ENCODE measurements around the gene C19orf12.

C19orf12 gene

GRCh38 chr19:29697523-29698261 is 17.4 kb downstream of the C19orf12 start:
- no peak for DNase-seq (ENCODE audit: low read depth in 2 of 2)

GRCh38 chr19:29696565-29696846 is 18.6 kb downstream of the C19orf12 start:
- DNase-seq (ENCODE audit: low read depth in 2 of 2), result no peak

DNA sequence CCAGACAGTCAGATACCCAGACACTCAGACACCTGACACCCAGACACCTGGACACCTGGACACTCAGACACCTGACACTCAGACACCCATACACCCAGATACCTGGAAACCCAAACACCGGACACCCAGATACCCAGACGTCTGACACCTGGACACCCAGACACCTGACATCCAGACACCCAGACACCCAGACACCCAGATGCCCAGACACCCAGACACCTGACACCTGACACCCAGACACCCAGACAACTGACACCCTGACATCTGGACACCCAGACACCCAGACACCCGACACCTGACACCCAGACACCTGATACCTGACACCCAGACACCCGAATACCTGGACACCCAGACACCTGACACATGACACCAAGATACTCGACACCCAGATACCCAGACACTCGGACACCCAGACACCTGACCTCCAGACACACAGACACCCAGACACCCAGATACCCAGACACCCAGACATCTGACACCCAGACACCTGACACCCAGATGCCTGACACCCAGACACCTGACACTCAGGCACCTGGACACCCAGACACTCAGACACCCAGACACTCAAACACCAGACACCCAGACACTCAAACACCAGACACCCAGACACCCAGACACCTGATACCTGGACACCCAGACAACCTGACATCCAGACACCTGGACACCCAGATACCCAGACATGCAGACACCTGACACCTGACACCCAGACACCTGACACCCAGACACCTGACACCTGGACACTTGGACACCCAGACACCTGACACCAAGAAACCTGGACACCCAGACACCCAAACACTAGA is 19.1 kb downstream of the C19orf12 start:
- no peak for DNase-seq (ENCODE audit: low read depth in 2 of 2)

- peak; percentile 57 to 80 for DNase-seq (ENCODE audit: low read depth in 2 of 2)
Observed at GRCh38 chr19:29694669-29695627, 20.1 kb downstream of the C19orf12 start.

DNA sequence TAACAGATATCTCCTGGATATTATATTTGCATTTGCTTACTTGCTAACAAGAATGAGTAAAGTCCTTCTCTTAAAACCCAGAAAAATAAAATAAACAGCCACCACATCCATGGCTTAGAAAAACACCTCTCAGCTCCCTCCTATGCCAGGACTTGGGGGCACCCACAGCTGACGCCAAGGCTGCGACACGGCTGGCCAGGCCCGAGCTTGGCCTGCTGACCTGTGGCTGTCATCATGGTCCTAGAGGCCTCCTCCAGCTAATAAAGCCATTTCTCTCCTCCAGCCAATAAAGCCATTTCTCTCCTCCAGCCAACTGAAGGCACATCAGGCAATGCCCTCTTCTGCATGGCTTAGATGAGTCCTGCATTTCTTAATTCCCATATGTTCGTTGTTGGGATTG is 20.9 kb downstream of the C19orf12 start:
- DNase-seq (ENCODE audit: low read depth in 2 of 2), result no peak

DNA sequence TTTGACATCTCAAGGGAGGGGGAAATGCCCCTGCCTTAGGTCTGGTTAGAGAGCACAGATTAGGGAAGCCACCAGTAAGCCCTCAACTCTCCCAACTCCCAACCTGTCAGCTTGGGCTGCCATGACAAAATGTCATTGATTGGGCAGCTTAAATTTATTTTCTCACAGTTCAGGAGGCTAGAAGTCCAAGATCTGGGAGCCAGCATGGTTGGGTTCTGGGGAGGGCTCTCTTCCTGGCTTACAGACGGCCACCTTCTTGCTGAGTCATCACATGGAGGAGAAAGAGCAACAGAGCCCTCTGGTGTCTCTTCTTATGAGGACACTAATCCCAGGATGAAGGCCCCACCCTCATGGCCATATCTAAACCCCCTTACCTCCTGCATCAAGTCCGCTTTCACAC is 24.2 kb downstream of the C19orf12 start:
- peak in 1 of 2 experiments; percentile 51 for DNase-seq (ENCODE audit: low read depth in 2 of 2)

DNA sequence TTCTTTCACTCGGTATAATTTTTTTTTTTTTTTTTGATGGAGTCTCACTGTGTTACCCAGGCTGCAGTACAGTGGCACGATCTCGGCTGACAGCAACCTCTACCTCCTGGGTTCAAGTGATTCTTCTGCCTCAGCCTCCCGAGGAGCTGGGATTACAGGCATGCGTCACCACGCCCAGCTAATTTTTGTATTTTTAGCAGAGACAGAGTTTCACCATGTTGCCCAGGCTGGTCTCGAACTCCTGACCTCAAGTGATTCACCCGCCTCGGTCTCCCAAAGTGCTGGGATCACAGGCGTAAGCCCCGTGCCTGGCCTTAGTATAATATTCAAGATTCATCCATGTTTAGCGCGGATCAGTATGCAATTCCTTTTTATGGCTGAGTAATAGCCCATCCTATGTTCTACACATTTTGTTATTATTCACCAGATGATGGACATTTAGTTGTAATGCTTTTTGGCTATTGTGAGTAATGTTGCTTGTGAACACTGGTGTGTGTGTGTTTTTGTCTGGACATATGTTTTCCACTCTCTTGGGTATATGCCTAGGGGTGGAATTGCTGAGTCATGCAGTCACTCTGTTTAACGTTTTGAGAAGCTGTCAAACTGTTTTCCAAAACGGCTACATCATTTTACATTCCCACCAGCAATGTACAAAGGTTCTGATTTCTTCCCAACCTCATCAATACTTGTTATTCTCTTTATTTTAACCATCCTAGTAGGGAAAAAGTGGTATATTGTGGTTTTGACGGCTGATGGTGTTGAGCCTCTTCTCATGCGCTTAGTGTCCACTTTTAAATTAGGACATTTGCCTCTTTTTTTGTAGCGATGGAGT is 26.9 kb downstream of the C19orf12 start:
- no peak for DNase-seq (ENCODE audit: low read depth in 2 of 2)

DNA sequence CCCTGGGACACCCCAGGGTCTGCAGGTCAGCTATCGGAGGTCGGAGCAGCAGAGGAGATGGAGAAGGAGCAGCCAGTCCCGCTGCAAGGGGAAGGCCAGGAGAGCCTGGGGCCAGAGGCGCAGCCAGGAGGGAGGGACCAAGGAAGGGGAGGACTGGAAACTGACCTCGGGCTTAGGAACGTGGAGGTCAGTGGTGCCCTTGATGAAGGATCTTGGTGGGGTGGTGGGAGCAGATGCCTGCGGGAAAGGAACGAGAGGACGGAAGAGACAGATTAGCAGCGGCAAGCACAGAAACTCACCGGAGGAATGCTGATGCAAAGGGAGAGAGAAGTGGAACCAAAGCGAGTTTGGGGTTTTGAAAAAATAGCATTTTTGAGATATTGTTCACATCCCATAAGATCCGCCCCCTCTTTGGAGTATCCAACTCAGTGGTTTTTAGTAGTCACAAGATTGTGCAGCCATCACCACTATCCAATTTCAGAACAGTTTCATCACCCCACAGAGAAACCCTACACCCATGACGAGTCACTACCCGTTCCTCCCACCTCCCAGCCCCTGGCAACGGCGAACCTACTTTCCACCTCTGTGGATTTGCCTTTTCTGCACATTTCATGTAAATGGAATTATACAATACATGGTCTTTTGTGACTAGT is 27.7 kb downstream of the C19orf12 start:
- DNase-seq (ENCODE audit: low read depth in 2 of 2), result peak in 1 of 2 experiments; percentile 57

DNA sequence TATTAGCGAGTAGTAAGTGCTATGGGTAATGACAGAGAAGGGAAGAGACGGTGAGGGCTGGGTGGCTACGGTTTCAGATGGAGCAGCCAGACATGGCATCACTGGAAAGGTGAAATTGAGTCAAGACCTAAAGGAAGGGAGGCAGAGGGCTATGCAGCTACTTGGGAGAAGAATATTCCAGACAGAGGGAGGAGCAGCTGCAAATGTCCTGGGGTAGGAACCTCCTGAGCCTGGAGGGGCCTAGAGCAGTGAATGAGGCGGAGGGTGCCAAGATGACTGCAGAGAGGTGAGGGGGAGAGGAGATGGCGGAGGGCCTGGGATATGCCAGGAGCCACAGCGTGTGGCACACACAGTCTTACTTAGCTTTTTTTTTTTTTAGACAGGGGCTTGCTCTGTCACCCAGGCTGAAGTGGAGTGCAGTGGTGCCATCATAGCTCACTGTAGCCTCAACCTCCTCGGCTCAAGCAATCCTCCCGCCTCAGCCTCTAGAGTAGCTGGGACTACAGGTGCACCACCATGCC is 28.7 kb downstream of the C19orf12 start:
- DNase-seq (ENCODE audit: low read depth in 2 of 2), result no peak

DNA sequence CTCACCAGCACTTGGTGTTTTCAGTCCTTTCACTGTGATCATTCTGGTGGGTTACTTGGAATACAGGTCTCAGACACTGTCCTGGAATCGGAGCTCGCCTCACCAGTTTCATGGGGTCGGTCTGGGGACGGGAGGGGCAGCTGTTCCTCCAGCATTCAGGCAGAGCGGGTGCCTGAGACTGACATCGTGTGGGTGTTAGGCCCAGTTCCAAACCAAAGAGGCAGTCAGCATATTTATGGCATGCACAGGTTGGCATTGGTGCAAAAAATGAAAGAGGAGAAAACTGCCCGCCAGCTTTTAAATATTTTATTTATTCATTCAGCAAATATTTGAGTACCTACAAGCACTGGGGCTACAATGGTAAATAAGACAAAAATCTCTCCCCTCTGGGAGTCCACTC is 29.7 kb downstream of the C19orf12 start:
- no peak for DNase-seq (ENCODE audit: low read depth in 2 of 2)

DNA sequence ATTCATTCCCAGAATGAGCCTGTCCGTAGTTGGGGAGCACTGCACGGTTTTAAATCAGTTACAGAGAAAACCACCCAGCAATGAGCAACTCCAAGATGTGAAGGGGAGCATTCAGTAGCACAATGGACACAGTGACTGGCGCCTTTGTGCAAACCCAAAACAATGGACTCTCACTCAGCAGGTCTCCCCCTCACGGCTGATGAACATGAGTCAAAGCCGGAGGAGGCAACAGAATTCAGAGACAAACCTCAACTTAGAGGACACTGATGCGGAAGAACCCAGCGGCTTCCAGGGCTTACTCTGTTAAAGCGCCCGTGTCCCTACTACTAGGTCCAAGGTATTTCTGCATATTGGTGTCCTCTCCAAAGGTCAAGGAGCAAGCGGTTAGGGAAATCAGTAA is 32.1 kb downstream of the C19orf12 start:
- DNase-seq (ENCODE audit: low read depth in 2 of 2), result no peak

DNA sequence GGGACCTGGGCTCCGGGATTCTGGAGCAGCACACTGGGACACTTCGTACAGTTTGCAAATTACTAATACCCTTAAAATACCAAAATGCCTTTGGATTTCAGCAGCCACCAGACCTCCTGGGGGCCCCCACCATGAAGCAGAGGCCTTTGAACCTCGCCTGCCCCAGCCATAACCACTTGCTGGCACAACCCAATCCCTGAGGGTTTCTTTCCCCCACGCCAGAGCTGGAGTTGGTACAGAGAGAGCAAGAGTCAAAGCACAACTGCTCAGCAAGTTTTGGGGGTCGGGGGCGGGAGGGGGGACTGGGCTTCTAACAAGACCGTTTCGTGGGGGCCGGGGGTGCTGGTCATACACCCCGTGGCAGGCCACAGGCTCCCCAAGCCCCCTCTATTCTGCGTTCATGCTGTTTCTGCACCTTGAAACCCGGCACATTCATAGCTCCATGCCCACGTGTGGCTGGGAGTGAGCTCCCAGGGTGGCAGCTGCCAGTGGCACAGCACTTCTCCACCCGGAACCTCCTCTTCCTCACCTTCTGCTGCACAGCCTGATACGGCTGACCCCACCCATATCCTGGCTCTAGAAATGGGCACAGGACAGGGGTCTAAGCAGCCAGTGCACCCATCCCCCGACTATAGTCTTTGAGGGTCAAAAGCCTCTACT is 32.7 kb downstream of the C19orf12 start:
- no peak for DNase-seq (ENCODE audit: low read depth in 2 of 2)

DNA sequence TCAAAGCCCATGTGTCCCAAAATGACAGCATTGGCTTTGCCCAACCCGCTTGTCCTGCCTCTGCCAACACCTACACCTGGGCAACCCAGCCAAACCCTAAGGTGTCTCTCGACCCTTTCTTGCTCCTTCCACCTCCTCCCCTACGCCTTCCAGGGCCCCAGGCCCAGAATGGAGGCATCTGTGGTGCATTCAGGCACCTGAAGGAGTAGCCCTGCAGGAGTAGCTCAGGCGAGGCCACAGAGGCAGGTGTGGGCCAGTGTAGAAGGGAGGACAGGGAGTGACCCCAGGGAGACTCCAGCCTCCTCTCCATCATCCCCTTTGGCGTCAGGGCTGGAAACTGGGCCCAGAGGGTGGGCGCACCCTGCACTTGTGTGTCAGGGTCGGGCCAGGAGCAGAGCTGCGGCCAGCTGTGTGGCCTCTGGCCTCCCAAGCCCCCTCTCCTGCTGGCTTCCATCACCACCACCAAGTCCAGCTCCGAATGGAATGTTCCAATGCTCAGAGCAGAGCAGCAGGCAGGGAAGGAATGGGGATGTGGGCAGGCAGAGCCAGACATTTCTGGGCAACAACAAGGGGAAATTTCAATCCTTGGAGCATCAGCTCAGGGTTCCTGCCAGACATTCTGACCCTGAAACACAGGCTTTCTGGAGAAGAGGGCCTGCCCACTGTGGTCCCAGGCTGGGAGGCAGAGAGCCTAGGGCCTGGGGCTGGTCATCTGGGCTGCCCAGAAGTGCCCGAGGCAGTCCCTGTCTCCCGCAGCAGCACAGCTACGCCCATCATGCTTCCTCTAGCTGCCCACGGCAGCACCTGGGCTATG is 33.4 kb downstream of the C19orf12 start:
- no peak for DNase-seq (ENCODE audit: low read depth in 2 of 2)

DNA sequence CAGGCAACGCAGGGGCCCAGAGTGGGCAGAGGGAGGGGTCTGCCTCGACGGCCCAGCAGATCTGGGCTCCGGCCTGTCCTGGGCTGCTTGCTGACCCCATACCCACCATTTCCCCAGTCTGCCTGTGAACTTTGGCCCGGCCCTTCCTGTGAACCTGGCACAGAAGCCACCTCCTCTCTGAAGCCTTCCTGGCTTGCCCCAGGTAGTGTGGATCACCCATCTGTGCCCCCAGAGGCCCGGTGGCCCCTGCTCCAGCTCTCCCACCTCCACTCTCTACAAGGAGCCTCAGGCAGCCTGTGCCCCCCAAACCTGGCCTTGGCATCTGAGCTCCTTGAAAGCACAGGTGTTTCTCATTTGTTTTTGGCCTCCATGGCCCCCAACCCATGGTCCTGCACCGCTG is 34.1 kb downstream of the C19orf12 start:
- no peak for DNase-seq (ENCODE audit: low read depth in 2 of 2)

GRCh38 chr19:29680447-29680846 is 34.6 kb downstream of the C19orf12 start:
- DNase-seq (ENCODE audit: low read depth in 2 of 2), result peak; percentile 62 to 80

DNA sequence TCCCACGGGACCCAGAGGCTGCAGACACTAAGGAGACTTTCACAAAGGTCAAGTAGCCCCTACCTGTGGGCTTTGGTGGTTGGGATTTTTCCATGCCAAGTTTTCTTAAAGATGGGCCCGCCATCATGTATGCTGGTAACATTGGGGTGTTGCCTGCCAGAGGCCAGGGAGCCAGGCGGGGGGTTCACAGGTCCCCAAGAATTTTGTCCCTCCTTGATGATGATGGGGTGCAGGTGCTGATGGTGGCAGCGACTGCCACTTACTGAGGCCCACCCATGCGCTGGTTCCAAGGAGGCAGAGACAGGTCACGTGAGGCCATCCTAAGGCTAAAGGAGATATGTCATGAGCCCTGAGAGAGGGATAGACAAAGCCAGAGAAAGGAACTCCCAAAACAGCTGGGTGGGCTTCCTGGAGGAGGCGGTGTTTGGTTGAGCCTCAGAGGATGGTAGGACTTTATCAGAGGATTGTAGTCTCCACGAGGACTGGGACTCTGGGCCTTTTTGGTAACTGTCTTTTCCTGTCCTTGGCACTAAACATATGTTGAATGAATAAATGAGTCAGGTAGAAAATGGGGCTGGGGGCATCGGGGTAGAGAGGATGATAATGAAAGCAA is 35.4 kb downstream of the C19orf12 start:
- DNase-seq (ENCODE audit: low read depth in 2 of 2), result no peak

GRCh38 chr19:29678484-29679106 is 36.5 kb downstream of the C19orf12 start:
- no peak for DNase-seq (ENCODE audit: low read depth in 2 of 2)

All from stimulated activated CD4-positive, alpha-beta T cell treated with anti-CD3 and anti-CD28 coated beads, Interleukin-12 subunit alpha, Interleukin-12 subunit beta, amount 100 ng/mL, for 24 hours (primary cell).